ENCODE data around the gene EGFLAM. TPM values are rescaled to one million over a fixed set of nuclear protein-coding genes. Genes with fewer than 3 reads are reported as not detected.
A peak's percentile ranks its signal among the peaks of the same experiment; 100 is the strongest.

EGFLAM gene
- polyA plus RNA-seq, 1 donor from 2014 or later = not detected

DNA sequence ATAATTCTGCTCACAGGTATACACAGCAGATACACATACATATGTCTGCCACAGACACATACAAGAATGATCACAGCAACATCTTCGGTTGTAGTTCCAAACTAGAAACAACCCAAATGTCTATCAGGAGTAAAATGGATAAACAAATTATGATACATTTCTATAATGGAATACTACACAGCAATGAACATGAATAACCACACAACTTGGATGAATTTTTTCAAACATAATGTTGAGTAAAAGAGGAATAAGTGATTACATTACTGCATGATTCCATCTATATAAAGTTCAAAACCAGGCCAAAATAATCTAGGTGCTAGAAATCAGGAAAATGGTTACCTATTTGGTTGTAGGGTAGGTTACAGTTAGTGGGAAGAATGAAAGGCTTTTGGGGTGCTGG lies 4.6 kb upstream of the EGFLAM start:
- Mint-ChIP-seq H3K27ac (no peak overlapping the region), H3K4me1 (peaks cover 0 to 2% (median under 1%) of the 10 kb centered on the region in 3 donors), H3K4me3 (no peak overlapping the region), H3K27me3 (peaks cover 31% of the 10 kb centered on the region), H3K9me3 (peaks cover 5 to 9% (median 7%) of the 10 kb centered on the region in 3 donors), H3K36me3 (peaks cover 1% of the 10 kb centered on the region)

DNA sequence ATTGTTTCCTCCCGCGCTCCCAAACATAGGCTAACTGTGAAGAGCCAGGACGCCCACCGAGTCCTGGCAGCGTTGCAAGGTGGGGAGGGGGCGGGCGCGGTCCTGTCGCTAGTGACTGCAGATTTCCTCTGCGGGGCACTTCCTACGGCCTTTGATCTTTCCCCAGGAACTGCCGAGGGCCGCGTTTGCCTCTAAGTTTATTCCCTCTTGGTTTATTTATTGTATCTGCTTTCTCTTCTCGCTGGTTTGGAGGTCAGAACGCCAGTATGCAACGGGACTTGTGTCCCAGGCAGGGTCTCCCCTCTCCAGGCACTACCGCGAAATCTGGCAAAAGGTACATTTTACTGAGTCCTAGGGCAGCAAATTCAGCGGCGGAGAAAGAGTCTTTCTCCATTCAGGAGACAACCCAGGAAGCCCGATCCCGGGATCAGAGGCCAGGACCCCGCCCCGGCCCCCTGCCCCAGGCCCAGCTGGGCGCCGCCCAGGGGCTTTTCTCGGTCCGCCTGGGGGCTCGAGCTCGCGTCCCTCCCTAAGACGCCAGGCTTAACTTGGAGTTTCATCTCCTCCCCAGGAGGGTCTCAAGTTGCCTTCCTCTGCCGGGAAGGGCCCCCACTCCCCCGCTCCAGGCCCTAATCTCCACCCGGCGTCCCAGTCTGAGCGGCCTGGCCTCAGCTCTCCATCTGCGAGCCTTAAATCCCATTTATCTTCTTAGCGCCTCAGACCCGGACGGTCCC lies 884 bp upstream of the EGFLAM start:
- H3K4me1 Mint-ChIP-seq = peaks cover 2 to 7% (median 4%) of the 10 kb centered on the region in 3 donors
- H3K9me3 Mint-ChIP-seq = peaks cover 5 to 9% (median 6%) of the 10 kb centered on the region in 3 donors
- no peaks in the 10 kb centered on the region for H3K36me3 Mint-ChIP-seq
- H3K27me3 Mint-ChIP-seq = peaks cover 54% of the 10 kb centered on the region
- H3K4me3 Mint-ChIP-seq = peak overlapping the region in 1 of 4 donors; percentile 52
- no peak overlapping the region for H3K27ac Mint-ChIP-seq

- no peak overlapping the region for H3K27ac Mint-ChIP-seq
- peaks cover 5 to 8% (median 6%) of the 10 kb centered on the region in 3 donors for H3K9me3 Mint-ChIP-seq
- H3K27me3 Mint-ChIP-seq = peaks cover 52% of the 10 kb centered on the region
- H3K4me1 Mint-ChIP-seq = peaks cover 2 to 7% (median 4%) of the 10 kb centered on the region in 3 donors
- H3K36me3 Mint-ChIP-seq = no peaks in the 10 kb centered on the region
- no peak overlapping the region for H3K4me3 Mint-ChIP-seq
Measured at GRCh38 chr5:38258042-38258318, 379 bp upstream of the EGFLAM start.

GRCh38 chr5:38259062-38259808 lies 876 bp downstream of the EGFLAM start:
- Mint-ChIP-seq H3K4me1 (peaks cover 2 to 7% (median 4%) of the 10 kb centered on the region in 3 donors), H3K27ac (no peak overlapping the region), H3K4me3 (no peak overlapping the region), H3K27me3 (peaks cover 54% of the 10 kb centered on the region), H3K9me3 (peaks cover 0 to 6% (median 0%) of the 10 kb centered on the region in 3 donors), H3K36me3 (no peaks in the 10 kb centered on the region)

GRCh38 chr5:38259809-38260160 lies 1.4 kb downstream of the EGFLAM start:
- H3K27me3 Mint-ChIP-seq = peaks cover 58% of the 10 kb centered on the region
- H3K9me3 Mint-ChIP-seq = peaks cover 0 to 6% (median 0%) of the 10 kb centered on the region in 3 donors
- H3K27ac Mint-ChIP-seq = no peak overlapping the region
- no peak overlapping the region for H3K4me3 Mint-ChIP-seq
- no peaks in the 10 kb centered on the region for H3K36me3 Mint-ChIP-seq
- H3K4me1 Mint-ChIP-seq = peaks cover 2 to 7% (median 4%) of the 10 kb centered on the region in 3 donors

- Mint-ChIP-seq H3K9me3 (peaks cover 0 to 3% (median 0%) of the 10 kb centered on the region in 3 donors), H3K4me3 (no peak overlapping the region), H3K4me1 (peaks cover 0 to 7% (median 2%) of the 10 kb centered on the region in 3 donors), H3K27me3 (peaks cover 34% of the 10 kb centered on the region), H3K27ac (no peak overlapping the region), H3K36me3 (no peaks in the 10 kb centered on the region)
Measured at GRCh38 chr5:38263983-38264382, 5.6 kb downstream of the EGFLAM start.

- no peaks in the 10 kb centered on the region for H3K4me1 Mint-ChIP-seq
- peak overlapping the region in 1 of 3 donors; percentile 39 for H3K27ac Mint-ChIP-seq
- peaks cover 22% of the 10 kb centered on the region for H3K27me3 Mint-ChIP-seq
- H3K4me3 Mint-ChIP-seq = no peak overlapping the region
- peaks cover 0 to 3% (median 0%) of the 10 kb centered on the region in 3 donors for H3K9me3 Mint-ChIP-seq
- H3K36me3 Mint-ChIP-seq = no peaks in the 10 kb centered on the region
Measured at GRCh38 chr5:38265546-38266179, 7.3 kb downstream of the EGFLAM start.

GRCh38 chr5:38267372-38267771 lies 9.0 kb downstream of the EGFLAM start:
- H3K27me3 Mint-ChIP-seq = peaks cover 11% of the 10 kb centered on the region
- no peaks in the 10 kb centered on the region for H3K36me3 Mint-ChIP-seq
- H3K27ac Mint-ChIP-seq = no peak overlapping the region
- H3K4me1 Mint-ChIP-seq = no peaks in the 10 kb centered on the region
- peaks cover 0 to 3% (median under 1%) of the 10 kb centered on the region in 3 donors for H3K9me3 Mint-ChIP-seq
- H3K4me3 Mint-ChIP-seq = no peak overlapping the region

GRCh38 chr5:38273626-38274025 lies 15.3 kb downstream of the EGFLAM start:
- peaks cover 4 to 22% (median 11%) of the 10 kb centered on the region in 3 donors for H3K9me3 Mint-ChIP-seq
- no peaks in the 10 kb centered on the region for H3K27me3 Mint-ChIP-seq
- no peaks in the 10 kb centered on the region for H3K36me3 Mint-ChIP-seq
- no peak overlapping the region for H3K27ac Mint-ChIP-seq
- no peak overlapping the region for H3K4me3 Mint-ChIP-seq
- H3K4me1 Mint-ChIP-seq = no peaks in the 10 kb centered on the region

DNA sequence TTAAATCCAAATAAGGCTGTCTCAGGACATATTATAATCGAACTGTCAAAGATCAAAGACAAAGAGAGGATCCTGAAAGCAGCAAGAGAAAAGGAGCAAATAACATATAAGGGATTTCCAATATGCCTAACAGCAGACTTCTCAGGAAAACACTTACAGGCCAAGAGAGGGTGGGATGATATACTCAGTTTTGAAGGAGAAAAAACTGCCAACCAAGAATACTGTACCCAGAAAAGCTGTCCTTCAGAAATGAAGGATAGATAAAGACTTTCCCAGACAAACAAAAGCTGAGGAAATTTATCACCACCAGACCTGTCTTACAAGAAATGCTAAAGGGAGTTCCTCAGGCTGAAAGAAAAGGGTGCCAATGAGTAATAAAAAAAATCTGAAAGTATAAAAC lies 16.0 kb downstream of the EGFLAM start:
- H3K4me3 Mint-ChIP-seq = no peak overlapping the region
- no peaks in the 10 kb centered on the region for H3K27me3 Mint-ChIP-seq
- no peak overlapping the region for H3K27ac Mint-ChIP-seq
- no peaks in the 10 kb centered on the region for H3K4me1 Mint-ChIP-seq
- H3K9me3 Mint-ChIP-seq = peaks cover 5 to 22% (median 11%) of the 10 kb centered on the region in 3 donors
- no peaks in the 10 kb centered on the region for H3K36me3 Mint-ChIP-seq

DNA sequence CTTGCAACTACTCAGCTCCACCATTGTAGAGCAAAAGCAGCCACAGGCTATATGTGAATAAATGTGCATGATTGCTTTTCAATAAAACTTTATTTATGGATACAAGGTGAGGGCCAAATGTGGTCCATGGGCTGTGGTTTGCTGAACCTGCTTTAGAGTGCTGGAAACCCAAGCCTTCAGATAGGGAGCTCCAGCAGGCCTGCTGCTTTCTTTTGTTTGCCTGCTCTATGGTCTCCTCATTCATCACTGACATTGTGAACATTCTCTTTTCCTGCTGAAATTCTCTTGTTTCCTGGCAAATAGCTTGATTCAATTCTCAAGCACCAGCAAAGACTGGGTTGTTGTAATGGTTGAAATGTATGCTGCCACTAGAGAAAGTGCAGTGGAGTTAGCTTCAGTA lies 26.0 kb downstream of the EGFLAM start:
- Mint-ChIP-seq H3K36me3 (no peaks in the 10 kb centered on the region), H3K4me1 (no peaks in the 10 kb centered on the region), H3K27me3 (peaks cover 5% of the 10 kb centered on the region), H3K4me3 (no peak overlapping the region), H3K27ac (no peak overlapping the region), H3K9me3 (no peaks in the 10 kb centered on the region)

DNA sequence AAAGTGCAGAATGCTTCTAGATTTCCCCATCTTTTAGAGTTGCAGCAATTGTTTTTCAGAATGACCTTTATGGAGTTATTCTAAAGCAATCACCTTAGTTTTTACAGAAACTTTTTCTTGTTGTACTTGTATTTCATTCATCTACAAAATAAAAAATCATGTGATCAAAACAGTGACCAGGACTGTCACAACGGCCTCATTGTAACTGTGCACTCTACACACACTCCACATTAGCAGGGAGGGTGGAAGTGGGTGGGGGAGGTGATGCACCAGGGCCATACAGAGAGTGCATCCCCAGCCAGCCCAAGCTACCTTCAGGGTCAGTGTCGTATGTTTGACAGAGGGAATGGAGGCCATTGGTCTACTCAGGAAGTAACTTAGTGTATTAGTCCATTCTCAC lies 26.9 kb downstream of the EGFLAM start:
- Mint-ChIP-seq H3K4me3 (no peak overlapping the region), H3K36me3 (no peaks in the 10 kb centered on the region), H3K27ac (no peak overlapping the region), H3K4me1 (no peaks in the 10 kb centered on the region), H3K9me3 (no peaks in the 10 kb centered on the region), H3K27me3 (peaks cover 5% of the 10 kb centered on the region)

GRCh38 chr5:38286002-38286401 lies 27.6 kb downstream of the EGFLAM start:
- peaks cover under 1% of the 10 kb centered on the region for H3K27me3 Mint-ChIP-seq
- no peaks in the 10 kb centered on the region for H3K4me1 Mint-ChIP-seq
- H3K4me3 Mint-ChIP-seq = no peak overlapping the region

GRCh38 chr5:38287124-38287523 lies 28.8 kb downstream of the EGFLAM start:
- Mint-ChIP-seq H3K36me3 (no peaks in the 10 kb centered on the region), H3K9me3 (no peaks in the 10 kb centered on the region), H3K27ac (no peak overlapping the region), H3K27me3 (no peaks in the 10 kb centered on the region), H3K4me3 (no peak overlapping the region), H3K4me1 (no peaks in the 10 kb centered on the region)

More at GRCh38 chr5:38286002-38286401, 27.6 kb downstream of the EGFLAM start:
- Mint-ChIP-seq H3K36me3 (no peaks in the 10 kb centered on the region), H3K9me3 (no peaks in the 10 kb centered on the region), H3K27ac (no peak overlapping the region)

GRCh38 chr5:38289457-38289856 lies 31.1 kb downstream of the EGFLAM start:
- no peaks in the 10 kb centered on the region for H3K27me3 Mint-ChIP-seq
- no peaks in the 10 kb centered on the region for H3K4me1 Mint-ChIP-seq
- peaks cover 0 to 2% (median 0%) of the 10 kb centered on the region in 3 donors for H3K9me3 Mint-ChIP-seq
- no peak overlapping the region for H3K27ac Mint-ChIP-seq
- H3K4me3 Mint-ChIP-seq = no peak overlapping the region
- no peaks in the 10 kb centered on the region for H3K36me3 Mint-ChIP-seq

Measured in IgD-negative memory B cell (primary cell).